ENCODE results near the gene CCDC102B.
"Not testable (repeated sequence)": the region's sequence is repeated elsewhere in the genome, so short reads cannot be mapped to it uniquely, and the experiment has no call there.

Gene CCDC102B

DNA sequence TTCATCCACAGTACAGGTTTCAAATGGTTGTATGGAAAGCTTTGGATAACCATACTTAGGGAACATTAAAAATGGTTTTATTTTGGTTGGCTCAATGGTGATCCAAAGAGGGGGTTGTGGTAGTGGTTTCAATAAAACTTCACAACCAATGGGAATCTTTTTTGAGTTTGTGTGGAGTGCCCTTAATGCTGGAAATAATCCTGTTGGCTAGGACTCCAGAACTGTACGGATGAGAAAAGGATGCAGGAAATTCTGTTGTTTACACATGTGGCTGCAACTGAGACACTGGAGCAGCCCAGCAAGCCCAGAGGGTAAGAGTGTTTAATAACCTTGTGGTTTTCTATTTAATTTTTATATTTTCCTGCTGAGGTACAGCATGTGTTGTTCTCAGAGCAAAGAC lies at the start of gene CCDC102B:
CCDC102B (plus strand) TSS at position 210 of the 400 bp plus-strand sequence. CDS start 38,684 bp downstream, outside the sequence.
- peak; percentile 30 for DNase-seq

- DNase-seq, result no peak
Observed at GRCh38 chr18:68757126-68757525, 40.8 kb upstream of the CCDC102B start.

- no peak for DNase-seq
Observed at GRCh38 chr18:68759308-68759707, 38.6 kb upstream of the CCDC102B start.

- DNase-seq, result no peak
Observed at GRCh38 chr18:68763083-68763482, 34.8 kb upstream of the CCDC102B start.

GRCh38 chr18:68764016-68764415 lies 33.9 kb upstream of the CCDC102B start:
- no peak for DNase-seq

GRCh38 chr18:68766433-68766832 lies 31.4 kb upstream of the CCDC102B start:
- no peak for DNase-seq

DNA sequence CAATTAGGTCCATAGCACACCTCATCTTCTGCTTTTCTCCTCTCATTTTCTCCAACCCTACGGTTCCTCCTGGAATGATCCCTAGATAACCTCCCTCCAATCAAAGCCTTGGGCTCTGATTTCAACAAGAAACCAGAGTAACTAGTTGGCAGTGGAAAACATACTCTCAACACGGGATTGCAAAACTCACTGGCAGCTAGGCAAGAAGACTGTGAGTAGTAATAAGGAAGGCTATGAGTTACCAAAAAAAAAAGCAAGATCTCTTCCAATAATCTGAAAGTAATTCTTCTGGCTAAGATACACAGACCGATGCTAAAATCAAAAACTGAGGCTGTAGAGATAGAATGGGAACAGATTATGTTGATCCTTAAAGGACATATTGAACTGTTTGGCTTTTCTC lies 28.4 kb upstream of the CCDC102B start:
- no peak for DNase-seq

GRCh38 chr18:68772268-68772667 lies 25.6 kb upstream of the CCDC102B start:
- no peak for DNase-seq

- no peak for DNase-seq
Observed at GRCh38 chr18:68778280-68778886, 19.5 kb upstream of the CCDC102B start.

- DNase-seq, result no peak
Observed at GRCh38 chr18:68779169-68779568, 18.7 kb upstream of the CCDC102B start.

DNA sequence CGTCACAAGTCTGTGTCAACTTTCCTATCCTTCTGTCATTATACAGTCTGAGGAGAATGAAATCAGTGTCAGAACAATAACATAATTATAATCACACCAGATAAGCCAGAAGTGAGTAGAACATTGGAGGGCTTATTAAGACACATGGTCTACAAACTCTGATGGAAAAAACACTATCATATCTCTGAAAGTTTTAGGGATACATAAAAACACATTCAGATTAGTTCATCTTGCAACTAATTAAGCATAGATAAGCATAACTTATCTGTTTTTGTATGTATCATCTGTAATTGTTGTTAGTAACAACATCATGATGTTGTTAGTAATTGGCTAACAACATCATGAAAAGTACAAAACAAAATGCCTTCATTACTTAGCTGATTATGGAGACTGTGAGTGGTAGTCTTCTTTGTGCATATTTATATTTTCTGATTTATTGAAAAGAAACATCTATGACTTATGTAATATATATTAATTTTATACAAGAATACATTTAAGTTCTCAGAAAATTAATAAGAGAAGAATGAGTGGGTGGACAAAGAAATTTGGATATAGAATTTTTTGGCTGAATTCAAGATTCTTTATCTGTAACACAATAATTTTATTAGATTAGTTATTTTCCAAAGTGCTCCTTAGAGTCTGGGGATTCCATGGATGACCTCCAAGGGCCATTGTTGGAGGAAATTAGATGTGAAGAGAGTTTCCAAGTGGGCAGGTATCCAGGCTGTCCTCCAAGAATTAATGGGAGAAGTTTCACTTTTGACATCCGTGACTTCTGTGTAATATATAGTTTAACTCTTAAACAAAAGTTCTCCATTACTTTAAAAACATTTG lies 16.9 kb upstream of the CCDC102B start:
- DNase-seq, result no peak

DNA sequence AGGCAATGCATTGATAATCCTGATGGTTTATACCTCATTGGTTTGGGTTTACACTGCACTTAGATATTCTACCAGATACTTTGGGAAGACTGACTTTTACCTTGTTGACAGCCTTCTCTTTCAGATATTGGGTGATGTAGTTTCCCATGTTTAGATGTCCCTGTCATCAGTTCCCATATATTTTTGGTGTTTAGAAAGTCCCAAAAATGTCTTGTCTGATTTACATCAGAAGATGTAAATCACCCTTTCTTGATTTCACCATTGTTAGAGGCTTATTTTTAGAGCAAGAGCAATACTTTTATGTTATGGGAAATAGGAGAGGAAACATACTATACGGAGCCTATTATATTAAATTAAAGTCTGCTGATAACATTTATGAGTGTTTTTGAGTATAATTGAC lies 14.4 kb upstream of the CCDC102B start:
- DNase-seq, result no peak

- DNase-seq, result no peak
Observed at GRCh38 chr18:68784071-68784470, 13.8 kb upstream of the CCDC102B start.

- DNase-seq, result not testable (repeated sequence)
Observed at GRCh38 chr18:68790290-68790689, 7.6 kb upstream of the CCDC102B start.

GRCh38 chr18:68791801-68792200 lies 6.1 kb upstream of the CCDC102B start:
- no peak for DNase-seq

GRCh38 chr18:68793951-68794350 lies 3.9 kb upstream of the CCDC102B start:
- no peak for DNase-seq

GRCh38 chr18:68796936-68797690 lies 767 bp upstream of the CCDC102B start:
- peak; percentile 40 for DNase-seq

DNA sequence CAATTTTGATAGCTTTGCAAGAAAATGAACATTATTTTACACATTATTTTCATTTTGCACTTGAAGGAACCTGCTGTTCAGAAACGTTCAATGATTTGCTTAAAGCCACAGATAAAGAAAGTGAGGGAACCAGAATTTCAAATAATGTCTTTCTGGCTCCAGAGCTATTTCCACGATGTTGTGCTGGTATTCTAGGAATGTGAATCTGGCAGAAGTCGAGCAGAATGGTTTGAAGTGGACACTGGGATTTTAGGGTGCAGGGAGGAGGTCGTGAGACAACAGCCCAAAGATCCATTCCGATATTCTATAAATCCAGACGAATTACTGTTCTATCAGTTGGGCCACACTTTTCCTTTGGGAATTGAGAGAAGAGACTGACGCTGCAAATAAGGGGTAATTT lies 2.2 kb downstream of the CCDC102B start:
- no peak for DNase-seq

DNA sequence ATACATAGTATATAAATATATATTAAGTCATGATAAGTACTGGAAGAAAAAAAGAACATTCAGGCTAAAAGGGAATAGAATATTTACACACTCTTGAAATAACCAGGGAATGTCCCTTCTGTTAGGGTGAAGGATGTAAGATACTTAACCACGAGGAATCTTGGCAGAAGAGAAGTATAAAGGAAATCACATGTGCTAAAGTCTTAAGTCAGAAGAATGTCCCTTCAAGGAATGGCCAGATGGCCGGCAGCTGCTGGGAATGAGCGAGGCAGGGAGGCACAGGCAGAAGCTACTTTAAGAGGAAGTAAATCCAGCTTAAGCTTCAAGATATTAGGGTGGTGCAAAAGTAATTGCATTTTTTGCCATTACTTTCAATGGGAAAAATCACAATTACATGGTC lies 5.5 kb downstream of the CCDC102B start:
- DNase-seq, result peak; percentile 60

GRCh38 chr18:68817584-68817983 lies 19.7 kb downstream of the CCDC102B start:
- no peak for DNase-seq

DNA sequence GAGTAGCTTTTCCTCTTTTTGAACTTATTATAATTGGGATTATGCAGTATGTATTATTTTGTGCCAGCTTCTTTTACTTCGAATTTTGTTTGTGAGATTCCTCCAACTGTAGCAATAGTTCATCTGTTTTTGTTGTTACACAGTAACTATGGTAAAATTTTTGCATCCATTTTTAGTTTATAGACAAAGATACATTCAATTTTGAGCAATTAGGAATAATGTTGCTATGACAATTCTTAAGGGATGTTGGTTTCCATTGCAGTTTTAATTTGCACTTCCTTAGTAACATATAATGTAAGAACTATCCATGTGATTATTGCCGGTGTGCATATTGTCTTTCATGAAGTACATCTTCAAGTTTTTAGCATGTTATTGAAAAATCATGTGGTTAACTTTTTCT lies 20.7 kb downstream of the CCDC102B start:
- DNase-seq, result no peak

- DNase-seq, result no peak
Observed at GRCh38 chr18:68822926-68823325, 25.0 kb downstream of the CCDC102B start.

GRCh38 chr18:68826121-68826520 lies 28.2 kb downstream of the CCDC102B start:
- DNase-seq, result no peak
